Stomach (tissue), 4 donors: ENCODE results near the gene EIF3L.

Experiments used
- POLR2A ChIP-seq, 4 donors: fragments of 450-650 bp; IDR thresholded peaks; one replicate each; pipeline ENCODE4 v1.6.1; 2016; ENCODE audit warnings: antibody characterized with exemption in 4 of 4, control low read depth in 2 of 4, mild to moderate bottlenecking in 1 of 4, moderate library complexity in 1 of 4
- POLR2AphosphoS5 ChIP-seq, 3 donors: sonication (generic); formaldehyde crosslinking; IDR thresholded peaks; one replicate each; pipeline ENCODE4 v1.6.1; 2016; ENCODE audit warnings: antibody characterized with exemption in 3 of 3
- TF ChIP-seq, protein P1 (sequence below), 7 experiments: fragments of 450-650 bp in 4 of 7; fragments of 200-600 bp in 3 of 7; sonication (generic) in 3 of 7; IDR thresholded peaks; one replicate each; pipeline ENCODE4 v1.5.1; 2016 to 2019; ENCODE audit warnings: antibody characterized with exemption in 7 of 7, control low read depth in 2 of 7, mild to moderate bottlenecking in 1 of 7

DNA sequence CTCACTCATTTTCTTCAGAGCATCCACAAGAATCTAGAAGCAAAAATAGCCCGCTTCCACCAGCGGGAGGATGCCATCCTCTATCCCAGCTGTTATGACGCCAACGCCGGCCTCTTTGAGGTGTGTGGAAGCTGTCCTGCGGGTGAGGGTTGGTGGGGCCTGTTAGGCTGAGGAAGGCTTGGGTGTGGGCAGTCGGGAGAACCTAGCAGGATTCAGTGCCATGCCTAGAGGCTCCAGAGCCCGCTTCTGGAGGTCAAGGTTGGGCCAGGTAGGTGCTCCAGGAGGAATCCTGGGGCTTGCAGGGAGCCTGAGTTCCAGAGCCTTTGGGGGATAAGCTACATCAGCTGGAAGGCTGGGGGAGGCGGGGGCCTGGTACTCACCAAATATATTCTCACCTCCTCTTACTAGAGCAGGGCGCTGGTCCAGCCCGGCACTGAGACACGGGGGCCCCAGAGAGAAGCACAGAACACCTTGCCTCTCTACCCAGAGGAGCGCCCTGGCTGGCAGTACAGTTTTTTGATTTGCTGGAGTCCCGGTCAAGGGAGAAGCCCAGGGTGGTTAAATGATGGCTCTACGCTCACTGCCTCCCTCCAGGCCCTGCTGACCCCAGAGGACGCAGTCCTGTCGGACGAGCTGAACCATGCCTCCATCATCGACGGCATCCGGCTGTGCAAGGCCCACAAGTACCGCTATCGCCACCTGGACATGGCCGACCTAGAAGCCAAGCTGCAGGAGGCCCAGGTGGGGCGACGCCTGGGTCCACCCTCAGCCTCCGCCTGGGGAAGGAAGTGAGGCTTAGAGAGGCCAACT lies 36.1 kb upstream of the EIF3L start:
- TF ChIP-seq, protein P1, sequence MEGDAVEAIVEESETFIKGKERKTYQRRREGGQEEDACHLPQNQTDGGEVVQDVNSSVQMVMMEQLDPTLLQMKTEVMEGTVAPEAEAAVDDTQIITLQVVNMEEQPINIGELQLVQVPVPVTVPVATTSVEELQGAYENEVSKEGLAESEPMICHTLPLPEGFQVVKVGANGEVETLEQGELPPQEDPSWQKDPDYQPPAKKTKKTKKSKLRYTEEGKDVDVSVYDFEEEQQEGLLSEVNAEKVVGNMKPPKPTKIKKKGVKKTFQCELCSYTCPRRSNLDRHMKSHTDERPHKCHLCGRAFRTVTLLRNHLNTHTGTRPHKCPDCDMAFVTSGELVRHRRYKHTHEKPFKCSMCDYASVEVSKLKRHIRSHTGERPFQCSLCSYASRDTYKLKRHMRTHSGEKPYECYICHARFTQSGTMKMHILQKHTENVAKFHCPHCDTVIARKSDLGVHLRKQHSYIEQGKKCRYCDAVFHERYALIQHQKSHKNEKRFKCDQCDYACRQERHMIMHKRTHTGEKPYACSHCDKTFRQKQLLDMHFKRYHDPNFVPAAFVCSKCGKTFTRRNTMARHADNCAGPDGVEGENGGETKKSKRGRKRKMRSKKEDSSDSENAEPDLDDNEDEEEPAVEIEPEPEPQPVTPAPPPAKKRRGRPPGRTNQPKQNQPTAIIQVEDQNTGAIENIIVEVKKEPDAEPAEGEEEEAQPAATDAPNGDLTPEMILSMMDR (IDR thresholded peaks at IDR 0.05): no peak
- TF ChIP-seq POLR2AphosphoS5 (IDR thresholded peaks at IDR 0.05) (no peak), POLR2A (IDR thresholded peaks at IDR 0.05) (no peak)
